ENCODE measurements around the gene TPSD1. TPM values are rescaled to one million over a fixed set of nuclear protein-coding genes. Genes with fewer than 3 reads are reported as not detected.

Gene TPSD1
- total and polyA plus RNA-seq, 7 donors: 0.09 to 0.90 (median 0.19) TPM; not detected in 3

GRCh38 chr16:1273816-1274215 lies 17.9 kb downstream of the TPSD1 start:
- DNase-seq: no peak
- no peak for TF ChIP-seq CTCF (IDR thresholded peaks at IDR 0.05)
- H3K27me3 ChIP-seq (ENCODE audit: insufficient read depth in 3 of 3, low read length in 2 of 3): peaks cover 0 to 44% (median 18%) of the 10 kb centered on the region in 3 donors
- intact Hi-C loops (cut with DNase I): no loop called here
- H3K27ac ChIP-seq: no peak overlapping the region
- no peak for ATAC-seq
- H3K4me1 ChIP-seq: no peaks in the 10 kb centered on the region
- H3K9me3 ChIP-seq: no peaks in the 10 kb centered on the region
- H3K36me3 ChIP-seq (ENCODE audit: insufficient read depth in 1 of 2, low read depth in 1 of 2): no peaks in the 10 kb centered on the region
- 90 to 94% (median 90%) methylated on average over 15 of the region's 15 CpGs for WGBS, 3 donors
- no peak overlapping the region for H3K4me3 ChIP-seq

GRCh38 chr16:1274767-1275166 lies 18.9 kb downstream of the TPSD1 start:
- no peaks in the 10 kb centered on the region for H3K4me1 ChIP-seq
- no peak for ATAC-seq
- WGBS, 3 donors: 90 to 95% (median 94%) methylated on average over 6 to 7 of the region's 7 CpGs
- peaks cover 0 to 47% (median 22%) of the 10 kb centered on the region in 3 donors for H3K27me3 ChIP-seq (ENCODE audit: insufficient read depth in 3 of 3, low read length in 2 of 3)
- intact Hi-C loops (cut with DNase I): no loop called here
- no peak overlapping the region for H3K27ac ChIP-seq
- no peaks in the 10 kb centered on the region for H3K36me3 ChIP-seq (ENCODE audit: insufficient read depth in 1 of 2, low read depth in 1 of 2)
- DNase-seq: no peak
- TF ChIP-seq CTCF (IDR thresholded peaks at IDR 0.05): no peak
- no peak overlapping the region for H3K4me3 ChIP-seq
- H3K9me3 ChIP-seq: no peaks in the 10 kb centered on the region

- H3K27ac ChIP-seq: no peak overlapping the region
- H3K36me3 ChIP-seq (ENCODE audit: insufficient read depth in 1 of 2, low read depth in 1 of 2): no peaks in the 10 kb centered on the region
- peaks cover 0 to 55% (median 23%) of the 10 kb centered on the region in 3 donors for H3K27me3 ChIP-seq (ENCODE audit: insufficient read depth in 3 of 3, low read length in 2 of 3)
- TF ChIP-seq CTCF (IDR thresholded peaks at IDR 0.05): no peak
- no peaks in the 10 kb centered on the region for H3K9me3 ChIP-seq
- H3K4me1 ChIP-seq: no peaks in the 10 kb centered on the region
- DNase-seq: no peak
- 47 to 54% (median 51%) methylated on average over 29 to 30 of the region's 30 CpGs for WGBS, 3 donors
- intact Hi-C loops (cut with DNase I): no loop called here
- H3K4me3 ChIP-seq: no peak overlapping the region
- ATAC-seq: no peak
These were observed 20.1 kb downstream of the TPSD1 start for GRCh38 chr16:1275791-1276579.

GRCh38 chr16:1276580-1276878 lies 20.7 kb downstream of the TPSD1 start:
- intact Hi-C loops (cut with DNase I): no loop called here
- no peak for TF ChIP-seq CTCF (IDR thresholded peaks at IDR 0.05)
- Histone ChIP-seq H3K4me1 (no peaks in the 10 kb centered on the region), H3K27me3 (ENCODE audit: insufficient read depth in 3 of 3, low read length in 2 of 3) (peaks cover 0 to 59% (median 23%) of the 10 kb centered on the region in 3 donors), H3K4me3 (no peak overlapping the region), H3K9me3 (no peaks in the 10 kb centered on the region), H3K36me3 (ENCODE audit: insufficient read depth in 1 of 2, low read depth in 1 of 2) (no peaks in the 10 kb centered on the region), H3K27ac (no peak overlapping the region)
- ATAC-seq (no peak), DNase-seq (no peak)
- WGBS, 3 donors: 77 to 80% (median 79%) methylated on average over 12 to 14 of the region's 14 CpGs

- ATAC-seq (no peak), DNase-seq (no peak)
- H3K4me1 ChIP-seq: no peaks in the 10 kb centered on the region
- H3K36me3 ChIP-seq (ENCODE audit: insufficient read depth in 1 of 2, low read depth in 1 of 2): no peaks in the 10 kb centered on the region
- no peak overlapping the region for H3K4me3 ChIP-seq
- TF ChIP-seq CTCF (IDR thresholded peaks at IDR 0.05): no peak
- intact Hi-C loops (cut with DNase I): no loop called here
- no peak overlapping the region for H3K27ac ChIP-seq
- H3K27me3 ChIP-seq (ENCODE audit: insufficient read depth in 3 of 3, low read length in 2 of 3): peaks cover 0 to 65% (median 24%) of the 10 kb centered on the region in 3 donors
- 73 to 76% (median 74%) methylated on average over 19 of the region's 19 CpGs for WGBS, 3 donors
- no peaks in the 10 kb centered on the region for H3K9me3 ChIP-seq
These were observed 21.3 kb downstream of the TPSD1 start for GRCh38 chr16:1277151-1277598.

All from psoas muscle (tissue), 8 donors.